IPS DF 4.7 (cell line): ENCODE results near the gene CDKAL1.
A peak's percentile ranks its signal among the peaks of the same experiment; 100 is the strongest.

ENCODE experiments used
- DNase-seq: peaks from one replicate; pipeline ENCODE4 v3.0.0-alpha.2; 2013; ENCODE audit warnings: low spot score; ENCODE audit errors: extremely low read depth

CDKAL1 gene

DNA sequence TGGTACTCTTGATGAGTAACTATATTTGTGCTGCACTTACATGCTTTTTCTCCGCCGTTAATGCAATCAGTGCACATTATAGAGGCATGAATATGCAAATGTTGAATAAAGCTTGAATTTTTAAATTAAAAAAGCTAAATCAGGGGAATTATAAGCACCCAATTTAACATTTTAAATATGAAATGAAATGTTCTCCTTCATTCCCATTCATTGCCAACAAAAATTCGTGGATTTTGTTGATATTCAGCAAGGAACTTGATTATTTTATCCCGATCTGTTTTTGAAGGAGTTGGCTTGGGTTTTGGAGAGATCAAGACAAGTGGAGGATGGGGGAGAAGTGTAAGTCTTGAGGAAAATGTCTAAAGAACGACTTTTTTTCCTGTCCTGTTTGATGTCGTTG is 740.6 kb downstream of the CDKAL1 start:
- DNase-seq = no peak

DNA sequence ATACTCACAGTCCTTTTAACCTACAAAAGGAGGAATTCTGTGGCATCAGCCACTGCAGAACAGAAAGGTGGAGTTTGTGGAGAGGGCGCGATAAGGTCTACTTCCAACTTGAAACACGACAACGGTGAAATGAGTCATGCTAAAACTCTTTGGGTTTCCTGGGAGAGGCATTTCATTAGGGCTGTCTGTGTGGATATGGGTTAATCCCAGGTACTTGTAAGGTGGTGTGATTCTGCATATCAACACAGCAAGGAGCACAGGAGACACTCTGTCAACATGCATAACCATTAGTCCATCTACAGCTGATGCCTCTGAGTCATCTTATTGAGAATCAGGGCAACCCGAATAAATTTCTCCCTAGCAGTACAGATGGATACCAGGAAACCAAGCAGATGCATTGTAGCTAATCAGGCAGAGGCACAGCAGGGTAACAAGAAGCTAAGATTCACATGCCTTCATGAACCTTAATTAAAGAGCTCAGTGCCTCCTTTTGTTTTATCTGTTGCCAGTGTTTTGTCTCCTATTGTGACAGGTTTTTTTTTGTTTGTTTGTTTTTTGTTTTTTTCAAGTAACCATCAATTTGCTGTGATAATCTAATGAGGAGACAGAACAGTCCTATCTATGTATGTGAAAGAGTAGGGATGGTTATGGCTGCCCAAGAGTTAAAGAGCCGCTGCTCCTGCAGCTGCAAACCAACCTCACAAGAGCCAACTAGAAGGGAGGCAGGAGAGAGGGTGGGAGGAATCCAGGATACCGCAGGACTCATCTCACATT is 743.5 kb downstream of the CDKAL1 start:
- peak; percentile 30 for DNase-seq

GRCh38 chr6:21278375-21278745 is 744.1 kb downstream of the CDKAL1 start:
- no peak for DNase-seq

- DNase-seq = no peak
Measured at GRCh38 chr6:21279619-21280018, 745.4 kb downstream of the CDKAL1 start.

GRCh38 chr6:21281366-21281765 is 747.1 kb downstream of the CDKAL1 start:
- no peak for DNase-seq
